ENCODE measurements around the gene CMIP.

- TF ChIP-seq CTCF (IDR thresholded peaks at IDR 0.05; ENCODE audit: borderline replicate concordance, extremely low read depth, low read length, poor library complexity, severe bottlenecking) (no peak), EZH2 (IDR thresholded peaks at IDR 0.05; ENCODE audit: borderline replicate concordance, low read depth, low read length, severe bottlenecking) (no peak)
These were observed 92.0 kb downstream of the CMIP start for GRCh38 chr16:81536648-81537047.
